ENCODE measurements around the gene ALDH1L1. TPM values are rescaled to one million over a fixed set of nuclear protein-coding genes. Genes with fewer than 3 reads are reported as not detected.

ALDH1L1 gene
- total and polyA plus RNA-seq, 2 of the 8 experiments (the other 6 are each of a cell fraction or from before 2014, with no cell fraction given): 0.98 to 1.6 TPM

DNA sequence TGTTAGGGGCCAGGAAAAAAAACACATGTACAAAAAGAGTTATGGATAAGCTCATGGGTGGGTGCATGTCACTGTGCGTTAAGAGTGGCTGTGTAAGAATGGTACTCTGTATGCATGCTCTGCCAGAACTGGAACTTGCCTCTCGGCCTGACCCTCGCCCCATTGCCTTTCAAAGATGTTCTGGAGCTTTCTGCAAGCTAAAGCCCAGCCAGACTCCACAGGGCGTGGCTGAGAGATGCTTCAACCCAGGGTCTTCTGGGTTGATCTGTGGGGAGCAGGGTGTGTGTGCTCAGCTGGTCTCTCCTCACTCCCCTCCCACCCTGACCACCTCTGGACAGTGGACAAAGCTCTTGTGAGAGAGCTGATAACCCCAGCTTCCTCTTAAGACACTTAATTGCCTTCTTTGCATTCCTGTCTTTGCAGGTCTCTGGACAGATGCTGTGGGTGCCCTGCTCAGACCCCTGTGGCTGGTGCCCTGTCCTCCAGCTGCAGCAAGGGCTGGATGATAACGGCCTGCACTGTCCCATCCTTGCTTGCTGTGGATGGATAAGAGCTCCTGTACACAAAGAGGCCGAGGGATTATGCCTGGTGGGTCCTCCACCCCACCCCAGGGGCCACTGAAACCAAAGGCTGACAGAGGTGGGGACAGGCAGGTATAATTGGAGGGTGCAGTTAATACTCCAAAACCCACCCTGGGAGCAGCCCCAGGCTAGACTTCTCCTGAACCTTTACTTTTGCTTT lies 28.7 kb downstream of the ALDH1L1 start:
- Histone ChIP-seq H3K9ac (replicated peaks in 1 of 4; ENCODE audit: extremely low read depth in 1 of 4, low read depth in 3 of 4, low read length in 3 of 4) (no peak overlapping the region), H3K36me3 (ENCODE audit: control insufficient read depth in 2 of 4, insufficient read depth in 4 of 4, low read length in 3 of 4) (no peaks in the 10 kb centered on the region), H4K5ac (ENCODE audit: insufficient read length, low read depth, low read length) (no peak overlapping the region), H3K14ac (ENCODE audit: insufficient read length) (no peak overlapping the region), H4K20me1 (replicated peaks in 1 of 2; ENCODE audit: control insufficient read depth in 1 of 2, insufficient read depth in 2 of 2, low read length in 2 of 2) (no peaks in the 10 kb centered on the region), H2BK20ac (ENCODE audit: low read length) (no peak overlapping the region), H2BK12ac (ENCODE audit: low read depth, low read length) (no peak overlapping the region), H2BK5ac (ENCODE audit: low read depth, low read length) (no peak overlapping the region), H3K4me3 (ENCODE audit: extremely low read depth in 1 of 4, insufficient read depth in 2 of 4, low read depth in 3 of 4, low read length in 4 of 4) (no peak overlapping the region), H3K56ac (replicated peaks; ENCODE audit: insufficient read length, low read depth, low read length) (no peak overlapping the region), H3K27me3 (replicated peaks in 1 of 4; ENCODE audit: control insufficient read depth in 3 of 4, extremely low read depth in 1 of 4, insufficient read depth in 3 of 4, low read length in 3 of 4) (no peaks in the 10 kb centered on the region), H3K4me1 (replicated peaks in 1 of 4; ENCODE audit: control insufficient read depth in 3 of 4, insufficient read depth in 4 of 4, low read length in 3 of 4) (no peaks in the 10 kb centered on the region), H2BK15ac (ENCODE audit: low read length) (no peak overlapping the region), H3K23me2 (ENCODE audit: low read depth, low read length) (no peaks in the 10 kb centered on the region; the same call in 1 of the 2 replicates), H2AFZ (ENCODE audit: low read length) (no peak overlapping the region), H4K8ac (ENCODE audit: extremely low read depth, insufficient read depth, low read length) (no peak overlapping the region), H3K4me2 (ENCODE audit: insufficient read depth in 1 of 2, low read depth in 2 of 2, low read length in 2 of 2) (no peak overlapping the region), H3K23ac (ENCODE audit: insufficient read length) (no peak overlapping the region), H3K79me1 (ENCODE audit: low read depth, low read length) (no peaks in the 10 kb centered on the region), H3K27ac (ENCODE audit: low read depth, low read length) (no peak overlapping the region), H4K91ac (replicated peaks; ENCODE audit: insufficient read length, low read length) (no peak overlapping the region), H2BK120ac (replicated peaks; ENCODE audit: low read depth, low read length) (no peak overlapping the region), H3K9me3 (ENCODE audit: insufficient read depth in 2 of 2, low read depth in 1 of 2, low read length in 1 of 2) (peaks cover 0 to 3% of the 10 kb centered on the region in 2 experiments; a peak in 1 of 4 replicates), H3K4ac (replicated peaks; ENCODE audit: insufficient read length, low read depth, low read length) (no peak overlapping the region), H2AK5ac (ENCODE audit: low read depth, low read length) (no peak overlapping the region), H3K18ac (ENCODE audit: extremely low read depth, low read length) (no peak overlapping the region), H3K79me2 (ENCODE audit: control insufficient read depth in 1 of 2, insufficient read depth in 2 of 2, low read length in 2 of 2) (no peaks in the 10 kb centered on the region)
- POLR2A ChIA-PET (ENCODE audit: partially characterized antibody): no interaction called here
- DNase-seq (ENCODE audit: low read depth in 1 of 2, low spot score in 2 of 2) (peak in 1 of 2 experiments; percentile 20), FAIRE-seq (no peak)
- 85% methylated on average over 6 of the region's 6 CpGs; no CpG with 5 or more reads in 1 of the 2 experiments for WGBS, 2 experiments (ENCODE audit: extremely low coverage in 1 of 2, insufficient coverage in 1 of 2, insufficient read length in 1 of 2, insufficient replicate concordance in 2 of 2, low coverage in 1 of 2, low lambda C conversion rate in 2 of 2, missing lambda C conversion rate in 1 of 2)
- CTCF ChIA-PET (ENCODE audit: partially characterized antibody): interaction anchor here (0.5 to 7.1 kb wide), 11 partner anchors 12 to 339 kb away, joined by 3 to 58 read pairs (median 3); partner anchors contain the start of gene ALDH1L1
- TF ChIP-seq RAD21 (IDR thresholded peaks at IDR 0.05 in 1 of 2, conservative IDR thresholded peaks at IDR 0.05 in 1 of 2; ENCODE audit: low read depth in 2 of 2, low read length in 2 of 2): no peak
- TF ChIP-seq, protein P1, sequence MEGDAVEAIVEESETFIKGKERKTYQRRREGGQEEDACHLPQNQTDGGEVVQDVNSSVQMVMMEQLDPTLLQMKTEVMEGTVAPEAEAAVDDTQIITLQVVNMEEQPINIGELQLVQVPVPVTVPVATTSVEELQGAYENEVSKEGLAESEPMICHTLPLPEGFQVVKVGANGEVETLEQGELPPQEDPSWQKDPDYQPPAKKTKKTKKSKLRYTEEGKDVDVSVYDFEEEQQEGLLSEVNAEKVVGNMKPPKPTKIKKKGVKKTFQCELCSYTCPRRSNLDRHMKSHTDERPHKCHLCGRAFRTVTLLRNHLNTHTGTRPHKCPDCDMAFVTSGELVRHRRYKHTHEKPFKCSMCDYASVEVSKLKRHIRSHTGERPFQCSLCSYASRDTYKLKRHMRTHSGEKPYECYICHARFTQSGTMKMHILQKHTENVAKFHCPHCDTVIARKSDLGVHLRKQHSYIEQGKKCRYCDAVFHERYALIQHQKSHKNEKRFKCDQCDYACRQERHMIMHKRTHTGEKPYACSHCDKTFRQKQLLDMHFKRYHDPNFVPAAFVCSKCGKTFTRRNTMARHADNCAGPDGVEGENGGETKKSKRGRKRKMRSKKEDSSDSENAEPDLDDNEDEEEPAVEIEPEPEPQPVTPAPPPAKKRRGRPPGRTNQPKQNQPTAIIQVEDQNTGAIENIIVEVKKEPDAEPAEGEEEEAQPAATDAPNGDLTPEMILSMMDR (IDR thresholded peaks at IDR 0.05; ENCODE audit: control extremely low read depth in 1 of 3, insufficient read depth in 1 of 3, low read depth in 1 of 3, low read length in 3 of 3): no peak
- TF ChIP-seq RFX5 (IDR thresholded peaks at IDR 0.05; ENCODE audit: borderline replicate concordance, low read depth, low read length): no peak
- no peak for TF ChIP-seq TAF1 (IDR thresholded peaks at IDR 0.05; ENCODE audit: low read depth, low read length)
- TF ChIP-seq BCL11A (IDR thresholded peaks at IDR 0.05; ENCODE audit: low read depth in 2 of 2, low read length in 2 of 2): no peak
- TF ChIP-seq SIX5 (IDR thresholded peaks at IDR 0.05; ENCODE audit: low read depth, low read length): no peak
- TF ChIP-seq SP4 (IDR thresholded peaks at IDR 0.05; ENCODE audit: low read length): no peak
- TF ChIP-seq EZH2 (IDR thresholded peaks at IDR 0.05; ENCODE audit: low read depth, low read length, severe bottlenecking): no peak
- TF ChIP-seq TEAD4 (IDR thresholded peaks at IDR 0.05; ENCODE audit: low read depth, low read length): no peak
- TF ChIP-seq PHF8 (conservative IDR thresholded peaks at IDR 0.05; ENCODE audit: low read depth, low read length): no peak
